ENCODE results near the gene LRRC18. TPM values are rescaled to one million over a fixed set of nuclear protein-coding genes. Genes with fewer than 3 reads are reported as not detected.

Gene LRRC18
- total and polyA plus RNA-seq, 2 donors (not counting 3 experiments of a cell fraction or from before 2014, with no cell fraction given): not detected

GRCh38 chr10:48907730-48908129 lies 31.9 kb downstream of the LRRC18 start:
- Histone ChIP-seq H3K27me3 (ENCODE audit: control insufficient read depth in 2 of 2, insufficient read depth in 2 of 2, low read length in 2 of 2) (peaks cover 0 to 8% of the 10 kb centered on the region in 2 experiments), H3K4me2 (ENCODE audit: insufficient read depth, low read length) (no peak overlapping the region), H3K4me1 (ENCODE audit: control insufficient read depth, extremely low read depth, insufficient read depth, low read length) (no peaks in the 10 kb centered on the region), H3K36me3 (ENCODE audit: control insufficient read depth in 2 of 2, extremely low read depth in 1 of 2, insufficient read depth in 2 of 2, low read length in 2 of 2) (no peaks in the 10 kb centered on the region), H2AFZ (ENCODE audit: low read depth, low read length) (no peak overlapping the region), H3K4me3 (replicated peaks in 1 of 3; ENCODE audit: insufficient read depth in 1 of 3, low read depth in 1 of 3, low read length in 3 of 3) (no peak overlapping the region), H3K9me1 (replicated peaks; ENCODE audit: control insufficient read depth, extremely low read depth, insufficient read depth, low read length) (no peaks in the 10 kb centered on the region), H3K9ac (replicated peaks; ENCODE audit: extremely low read depth, insufficient read depth, low read length) (no peak overlapping the region), H3K9me3 (replicated peaks; ENCODE audit: control insufficient read depth, insufficient read depth, low read length) (no peaks in the 10 kb centered on the region), H4K20me1 (replicated peaks; ENCODE audit: control insufficient read depth, extremely low read depth, insufficient read depth, low read length) (no peaks in the 10 kb centered on the region), H3K79me2 (ENCODE audit: control insufficient read depth, insufficient read depth, low read length) (no peaks in the 10 kb centered on the region), H3K27ac (ENCODE audit: insufficient read depth, low read depth, low read length) (no peak overlapping the region)
- FAIRE-seq: no peak
- DNase-seq (ENCODE audit: low read depth, low spot score): no peak
- no TSS peak for BruUV-seq (replicated peaks)
- TF ChIP-seq GATA2 (IDR thresholded peaks at IDR 0.05; ENCODE audit: insufficient read depth, insufficient read length, low read depth, low read length): no peak
- TF ChIP-seq MAX (IDR thresholded peaks at IDR 0.05; ENCODE audit: insufficient read depth, insufficient read length): no peak
- TF ChIP-seq EZH2 (IDR thresholded peaks at IDR 0.05; ENCODE audit: borderline replicate concordance, low read depth, low read length, severe bottlenecking): no peak
- no peak for TF ChIP-seq JUN (IDR thresholded peaks at IDR 0.05; ENCODE audit: borderline replicate concordance, insufficient read depth, insufficient read length, low read depth)
- no peak for TF ChIP-seq POLR2A (IDR thresholded peaks at IDR 0.05; ENCODE audit: low read depth, low read length)
- TF ChIP-seq POLR2AphosphoS5 (IDR thresholded peaks at IDR 0.05; ENCODE audit: insufficient read depth, low read depth, low read length): no peak
- TF ChIP-seq CTCF (IDR thresholded peaks at IDR 0.05; ENCODE audit: extremely low read depth in 1 of 2, insufficient read depth in 1 of 2, low read depth in 1 of 2, low read length in 2 of 2): no peak
- no peak for TF ChIP-seq MYC (IDR thresholded peaks at IDR 0.05; ENCODE audit: low read depth, low read length)
- TF ChIP-seq FOS (IDR thresholded peaks at IDR 0.05; ENCODE audit: borderline replicate concordance, insufficient read depth, low read length): no peak
- CTCF ChIA-PET: no interaction called here
- POLR2A ChIA-PET: no interaction called here
- intact Hi-C loops (cut with micrococcal nuclease) (no loop called here), dilution Hi-C loops (cut with MboI; ENCODE audit: extremely low pct_ligation_motif_present, low sequenced_read_pairs) (no loop called here)
